ENCODE results near the gene FGD5.

GRCh38 chr3:14862303-14862660 lies 43.5 kb downstream of the FGD5 start:
- TF ChIP-seq CTCF (conservative IDR thresholded peaks at IDR 0.05; ENCODE audit: low read depth, low read length): no peak
- TF ChIP-seq EZH2 (IDR thresholded peaks at IDR 0.05; ENCODE audit: borderline replicate concordance, low read depth, low read length, poor library complexity, severe bottlenecking): no peak

Data from A673 (cell line).